PC-9 (cell line): Measurements from ENCODE around the gene HOOK2.

Experiments used
- EZH2 ChIP-seq: fragments of 200-600 bp; sonication (generic); IDR thresholded peaks from 2 replicates; pipeline ENCODE4 v1.8.0; 2017; ENCODE audit warnings: antibody characterized with exemption, low read depth
- TF ChIP-seq, protein P1 (sequence below): fragments of 200-600 bp; sonication (generic); conservative IDR thresholded peaks from 2 replicates; pipeline ENCODE4 v1.6.1; 2017; ENCODE audit warnings: mixed run types, antibody characterized with exemption, mild to moderate bottlenecking, moderate library complexity

DNA sequence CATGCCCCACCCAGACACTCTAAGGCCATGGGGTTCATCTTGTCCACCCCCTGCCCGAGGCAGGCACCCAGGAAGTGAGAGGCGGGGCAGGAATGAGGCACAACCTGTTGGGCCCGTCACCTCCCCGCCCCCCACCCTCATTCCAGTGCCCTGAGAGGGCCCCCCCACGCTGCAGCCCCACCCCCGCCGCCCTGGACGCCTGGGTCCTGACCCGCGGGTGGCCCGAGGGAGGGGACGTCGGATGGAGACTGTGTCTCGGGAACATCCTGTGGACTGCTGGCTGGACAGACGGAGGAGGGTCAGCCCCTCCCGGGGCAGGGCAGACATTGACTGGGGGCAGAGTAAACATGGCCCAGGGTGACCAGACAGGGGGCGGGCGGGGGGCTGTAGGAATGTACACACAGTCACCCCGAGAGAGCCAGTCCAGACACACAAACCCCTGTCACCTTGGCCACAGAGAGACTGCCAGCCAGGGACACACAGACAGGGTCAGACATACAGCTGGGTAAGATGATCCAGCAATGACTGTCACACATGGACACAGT is 8.6 kb upstream of the HOOK2 start:
- TF ChIP-seq, protein P1, sequence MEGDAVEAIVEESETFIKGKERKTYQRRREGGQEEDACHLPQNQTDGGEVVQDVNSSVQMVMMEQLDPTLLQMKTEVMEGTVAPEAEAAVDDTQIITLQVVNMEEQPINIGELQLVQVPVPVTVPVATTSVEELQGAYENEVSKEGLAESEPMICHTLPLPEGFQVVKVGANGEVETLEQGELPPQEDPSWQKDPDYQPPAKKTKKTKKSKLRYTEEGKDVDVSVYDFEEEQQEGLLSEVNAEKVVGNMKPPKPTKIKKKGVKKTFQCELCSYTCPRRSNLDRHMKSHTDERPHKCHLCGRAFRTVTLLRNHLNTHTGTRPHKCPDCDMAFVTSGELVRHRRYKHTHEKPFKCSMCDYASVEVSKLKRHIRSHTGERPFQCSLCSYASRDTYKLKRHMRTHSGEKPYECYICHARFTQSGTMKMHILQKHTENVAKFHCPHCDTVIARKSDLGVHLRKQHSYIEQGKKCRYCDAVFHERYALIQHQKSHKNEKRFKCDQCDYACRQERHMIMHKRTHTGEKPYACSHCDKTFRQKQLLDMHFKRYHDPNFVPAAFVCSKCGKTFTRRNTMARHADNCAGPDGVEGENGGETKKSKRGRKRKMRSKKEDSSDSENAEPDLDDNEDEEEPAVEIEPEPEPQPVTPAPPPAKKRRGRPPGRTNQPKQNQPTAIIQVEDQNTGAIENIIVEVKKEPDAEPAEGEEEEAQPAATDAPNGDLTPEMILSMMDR, result no peak
- no peak for TF ChIP-seq EZH2
